Measurements from ENCODE around the gene ZRANB3. TPM values are rescaled to one million over a fixed set of nuclear protein-coding genes. Genes with fewer than 3 reads are reported as not detected.

Gene ZRANB3
- total and polyA plus RNA-seq, 2 donors (not counting 1 experiment from before 2014, with no cell fraction given) = 4.8 to 7.4 TPM

DNA sequence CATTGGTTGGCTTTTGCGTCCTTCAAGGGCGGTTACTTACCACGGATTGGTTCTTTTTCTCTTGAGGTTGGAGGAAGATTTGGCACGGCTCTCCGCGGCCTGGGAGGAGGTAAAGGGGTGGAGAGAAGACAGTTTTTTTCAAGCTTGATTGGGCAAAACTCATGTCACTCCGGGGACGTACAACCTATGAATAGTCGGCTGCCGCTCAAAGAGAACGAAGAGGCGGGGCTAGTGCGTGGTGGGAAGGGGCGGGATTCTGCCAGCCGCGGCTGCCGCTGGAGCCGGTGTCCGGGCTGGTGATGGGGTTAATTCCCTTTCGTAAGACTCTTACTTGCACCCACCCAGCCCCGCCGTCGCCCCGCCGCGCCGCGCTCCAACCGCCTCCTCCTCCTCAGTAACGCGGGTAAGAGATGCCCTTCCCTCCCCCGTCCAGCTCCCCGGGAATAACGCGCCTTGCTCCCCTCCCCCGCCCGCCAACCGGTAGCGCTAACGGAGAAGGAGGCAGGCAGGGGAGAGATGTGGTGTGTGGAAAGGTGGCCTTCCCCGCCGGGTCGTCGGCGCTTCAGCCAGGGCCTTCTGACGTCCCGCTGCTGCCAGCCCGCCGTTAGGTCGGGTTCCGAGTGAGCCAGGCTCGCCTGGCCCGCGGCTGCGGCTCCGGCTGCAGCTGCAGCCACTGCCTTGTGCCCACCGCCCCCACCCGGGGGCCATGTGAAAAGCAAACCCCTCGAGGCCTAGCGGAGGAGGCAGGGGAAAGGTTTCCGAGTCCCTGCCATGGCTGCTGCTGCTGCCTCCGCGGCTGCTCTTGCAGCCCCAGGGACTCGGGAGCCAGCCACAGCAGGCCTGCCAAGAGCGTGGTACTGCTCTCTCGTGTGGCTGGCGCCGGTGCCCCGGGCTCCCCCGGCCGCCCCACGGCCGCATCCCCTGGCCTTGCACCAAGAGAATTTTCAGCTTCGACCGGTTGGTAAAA lies 496 bp upstream of the ZRANB3 start, which contains the start of gene R3HDM1:
R3HDM1 (plus strand) TSS at position 254 of the 967 bp plus-strand sequence. CDS start 73,362 bp downstream, outside the sequence.
- TF ChIP-seq CTCF (conservative IDR thresholded peaks at IDR 0.05 in 1 of 2, IDR thresholded peaks at IDR 0.05 in 1 of 2; ENCODE audit: low read depth in 1 of 2, low read length in 2 of 2) (no peak), EZH2 (IDR thresholded peaks at IDR 0.05; ENCODE audit: low read length, missing control alignments) (no peak)
- Histone ChIP-seq H3K27ac (ENCODE audit: insufficient read depth, low read length) (peak within 1 kb of the TSS; percentile 96), H3K36me3 (ENCODE audit: control insufficient read depth, insufficient read depth, low read length) (no peaks in the 10 kb centered on the region), H3K4me1 (ENCODE audit: control insufficient read depth, extremely low read depth, insufficient read depth, low read length) (peaks cover 3% of the 10 kb centered on the region), H3K4me3 (replicated peaks in 1 of 4; ENCODE audit: control extremely low read depth in 1 of 4, insufficient read depth in 1 of 4, low read depth in 3 of 4, low read length in 4 of 4) (peak within 1 kb of the TSS; percentile 76 to 98 (median 80)), H2AFZ (ENCODE audit: low read length) (peak within 1 kb of the TSS; percentile 92), H3K9me3 (ENCODE audit: control insufficient read depth, insufficient read depth, low read depth, low read length) (no peaks in the 10 kb centered on the region), H4K20me1 (ENCODE audit: control insufficient read depth, extremely low read depth, insufficient read depth, low read length) (no peaks in the 10 kb centered on the region), H3K27me3 (ENCODE audit: control insufficient read depth, insufficient read depth, low read length) (no peaks in the 10 kb centered on the region), H3K4me2 (ENCODE audit: extremely low read depth, insufficient read depth, low read length) (peak within 1 kb of the TSS; percentile 75), H3K79me2 (ENCODE audit: control insufficient read depth, insufficient read depth, low read length) (peaks cover 32% of the 10 kb centered on the region), H3K9ac (ENCODE audit: insufficient read depth, low read length) (peak within 1 kb of the TSS; percentile 78)
- peak; percentile 100 for DNase-seq (ENCODE audit: low read depth in 2 of 2)

DNA sequence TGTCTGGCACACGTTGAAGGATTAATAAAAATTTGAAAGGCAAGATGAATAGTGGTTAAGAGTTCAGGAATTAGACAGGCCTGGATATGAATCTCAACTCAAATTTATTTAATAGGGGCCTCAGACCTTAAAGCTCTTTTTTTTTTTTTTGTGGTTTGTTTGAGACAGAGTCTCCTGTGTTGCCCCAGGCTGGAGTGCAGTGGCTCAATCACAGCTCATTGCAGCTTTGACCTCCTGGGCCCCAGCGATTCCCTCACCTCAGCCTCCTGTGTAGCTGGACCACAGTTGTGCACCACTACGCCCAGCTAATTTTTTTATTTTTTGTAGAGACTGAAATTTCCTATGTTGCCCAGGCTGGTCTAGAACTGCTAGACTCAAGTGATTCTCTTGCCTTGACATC lies 3.0 kb downstream of the ZRANB3 start:
- no peak overlapping the region for H3K4me2 ChIP-seq (ENCODE audit: extremely low read depth, insufficient read depth, low read length)
- H3K36me3 ChIP-seq (ENCODE audit: control insufficient read depth, insufficient read depth, low read length) = no peaks in the 10 kb centered on the region
- peaks cover 13% of the 10 kb centered on the region for H3K79me2 ChIP-seq (ENCODE audit: control insufficient read depth, insufficient read depth, low read length)
- no peaks in the 10 kb centered on the region for H3K27me3 ChIP-seq (ENCODE audit: control insufficient read depth, insufficient read depth, low read length)
- peaks cover 2% of the 10 kb centered on the region for H3K4me1 ChIP-seq (ENCODE audit: control insufficient read depth, extremely low read depth, insufficient read depth, low read length)
- H3K9me3 ChIP-seq (ENCODE audit: control insufficient read depth, insufficient read depth, low read depth, low read length) = no peaks in the 10 kb centered on the region
- no peak overlapping the region for H3K9ac ChIP-seq (ENCODE audit: insufficient read depth, low read length)
- no peak overlapping the region for H2AFZ ChIP-seq (ENCODE audit: low read length)
- no peak overlapping the region for H3K27ac ChIP-seq (ENCODE audit: insufficient read depth, low read length)
- no peak for DNase-seq (ENCODE audit: low read depth in 2 of 2)
- no peaks in the 10 kb centered on the region for H4K20me1 ChIP-seq (ENCODE audit: control insufficient read depth, extremely low read depth, insufficient read depth, low read length)
- no peak overlapping the region for H3K4me3 ChIP-seq (replicated peaks in 1 of 4; ENCODE audit: control extremely low read depth in 1 of 4, insufficient read depth in 1 of 4, low read depth in 3 of 4, low read length in 4 of 4)
- TF ChIP-seq CTCF (conservative IDR thresholded peaks at IDR 0.05 in 1 of 2, IDR thresholded peaks at IDR 0.05 in 1 of 2; ENCODE audit: low read depth in 1 of 2, low read length in 2 of 2) (no peak), EZH2 (IDR thresholded peaks at IDR 0.05; ENCODE audit: low read length, missing control alignments) (no peak)

DNA sequence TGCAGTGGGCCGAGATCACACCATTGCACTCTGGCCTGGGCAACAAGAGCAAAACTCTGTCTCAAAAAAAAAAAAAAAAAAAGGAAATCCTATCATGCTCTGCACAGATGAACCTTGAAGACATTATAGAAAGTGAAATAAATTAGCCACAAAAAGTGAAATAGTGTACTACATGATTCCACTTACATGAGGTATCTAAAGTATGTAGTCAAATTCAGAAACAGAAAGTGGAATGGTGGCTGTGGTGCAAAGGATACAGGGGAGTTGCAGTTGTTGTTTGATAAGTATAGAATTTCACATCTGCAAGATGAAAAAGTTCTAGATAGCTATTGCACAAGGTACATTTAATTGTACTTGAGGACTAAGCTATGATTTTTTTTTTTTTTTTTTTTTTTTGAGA lies 5.2 kb downstream of the ZRANB3 start:
- Histone ChIP-seq H3K36me3 (ENCODE audit: control insufficient read depth, insufficient read depth, low read length) (no peaks in the 10 kb centered on the region), H2AFZ (ENCODE audit: low read length) (no peak overlapping the region), H3K27ac (ENCODE audit: insufficient read depth, low read length) (no peak overlapping the region), H3K27me3 (ENCODE audit: control insufficient read depth, insufficient read depth, low read length) (no peaks in the 10 kb centered on the region), H3K4me1 (ENCODE audit: control insufficient read depth, extremely low read depth, insufficient read depth, low read length) (no peaks in the 10 kb centered on the region), H3K9me3 (ENCODE audit: control insufficient read depth, insufficient read depth, low read depth, low read length) (no peaks in the 10 kb centered on the region), H3K4me3 (replicated peaks in 1 of 4; ENCODE audit: control extremely low read depth in 1 of 4, insufficient read depth in 1 of 4, low read depth in 3 of 4, low read length in 4 of 4) (no peak overlapping the region), H3K79me2 (ENCODE audit: control insufficient read depth, insufficient read depth, low read length) (no peaks in the 10 kb centered on the region), H3K9ac (ENCODE audit: insufficient read depth, low read length) (no peak overlapping the region), H3K4me2 (ENCODE audit: extremely low read depth, insufficient read depth, low read length) (no peak overlapping the region), H4K20me1 (ENCODE audit: control insufficient read depth, extremely low read depth, insufficient read depth, low read length) (no peaks in the 10 kb centered on the region)
- no peak for DNase-seq (ENCODE audit: low read depth in 2 of 2)
- TF ChIP-seq EZH2 (IDR thresholded peaks at IDR 0.05; ENCODE audit: low read length, missing control alignments) = no peak
- no peak for TF ChIP-seq CTCF (conservative IDR thresholded peaks at IDR 0.05 in 1 of 2, IDR thresholded peaks at IDR 0.05 in 1 of 2; ENCODE audit: low read depth in 1 of 2, low read length in 2 of 2)
